Superior temporal gyrus (tissue), 1 donor: ENCODE data around the gene NAA35.
"Not testable (repeated sequence)": the region's sequence is repeated elsewhere in the genome, so short reads cannot be mapped to it uniquely, and the experiment has no call there.

Source experiments
- DNase-seq: peaks from one replicate; pipeline ENCODE4 v3.0.0-alpha.2; 2016; ENCODE audit errors: extremely low spot score

Gene NAA35

DNA sequence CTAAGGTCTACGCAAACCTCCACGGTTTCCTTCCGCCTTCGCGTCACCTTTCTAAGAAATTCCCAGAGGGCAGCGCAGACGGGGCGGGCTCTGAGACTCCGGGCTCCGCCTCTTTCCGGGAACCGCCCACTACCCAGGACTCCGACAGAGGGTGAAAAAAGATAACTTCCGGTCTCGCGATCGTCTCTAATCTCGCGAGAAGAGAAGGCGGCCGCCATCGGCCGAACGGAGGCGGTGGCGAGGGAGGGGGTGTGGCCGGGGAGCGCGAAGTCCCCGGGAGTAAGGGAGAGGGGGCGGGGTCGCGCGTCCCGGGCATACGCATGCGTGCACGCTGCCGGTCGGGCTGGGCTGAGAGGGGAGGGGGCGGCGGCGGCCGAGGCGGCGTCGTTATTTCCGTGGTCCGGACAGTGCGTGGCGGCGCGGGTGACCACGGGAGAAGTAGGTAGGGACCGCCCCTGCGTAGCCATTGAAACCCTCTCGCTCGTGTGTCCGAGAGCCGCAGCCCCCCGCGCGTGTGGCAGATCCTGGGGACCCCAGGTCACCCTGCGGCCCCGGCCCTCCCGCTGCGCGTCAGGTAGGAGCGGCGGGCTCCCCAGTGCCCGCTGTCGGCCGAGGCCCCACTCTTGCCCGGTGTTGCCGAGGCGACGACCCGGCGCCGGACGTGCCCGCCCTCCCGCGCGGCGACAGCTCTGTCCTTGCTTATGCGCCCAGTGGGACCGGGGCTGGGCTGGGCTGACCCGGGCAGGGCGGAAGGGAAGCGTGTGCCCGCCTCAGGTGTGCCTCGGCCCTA, at the start of gene NAA35:
NAA35 (plus strand) TSS at position 315 of the 790 bp plus-strand sequence. CDS start 1,014 bp downstream, outside the sequence.
- DNase-seq = peak; percentile 99

DNA sequence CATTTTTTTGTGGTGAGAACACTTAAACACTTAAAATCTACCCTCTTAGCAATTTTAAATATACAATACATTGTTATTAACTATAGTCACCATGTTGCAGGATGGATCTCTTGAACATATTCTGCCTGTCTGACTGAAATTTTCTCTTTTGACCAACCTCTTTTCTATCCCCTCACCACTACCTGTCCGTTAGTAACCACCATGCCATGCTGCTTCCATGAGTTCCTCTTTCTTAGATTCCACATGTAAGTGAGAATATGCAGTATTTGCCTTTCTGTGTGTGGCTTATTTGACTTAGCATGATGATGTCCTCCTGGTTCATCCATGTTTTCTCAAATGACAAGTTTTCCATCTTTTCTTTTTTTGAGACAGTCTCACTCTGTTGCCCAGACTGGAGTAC, 48.5 kb upstream of the NAA35 start:
- DNase-seq = no peak

DNA sequence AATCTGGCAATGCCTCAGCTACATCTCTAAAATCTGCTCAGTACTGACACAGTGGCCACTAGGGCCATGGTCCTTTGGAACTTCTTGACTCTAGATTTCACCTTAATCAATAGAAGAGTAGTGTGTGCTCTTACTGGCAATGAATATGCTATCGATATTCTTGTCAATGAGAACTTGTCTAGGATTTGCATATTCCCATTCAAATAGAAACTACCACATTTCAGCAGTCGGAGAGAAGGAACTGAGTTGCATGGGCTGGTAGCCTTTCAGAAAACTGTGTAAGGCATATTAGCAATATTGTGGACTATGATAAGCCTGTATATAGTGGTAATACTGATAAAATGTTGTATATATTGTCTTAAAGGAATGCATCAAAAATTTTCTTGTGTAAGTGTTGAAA, 45.3 kb upstream of the NAA35 start:
- DNase-seq = no peak

DNA sequence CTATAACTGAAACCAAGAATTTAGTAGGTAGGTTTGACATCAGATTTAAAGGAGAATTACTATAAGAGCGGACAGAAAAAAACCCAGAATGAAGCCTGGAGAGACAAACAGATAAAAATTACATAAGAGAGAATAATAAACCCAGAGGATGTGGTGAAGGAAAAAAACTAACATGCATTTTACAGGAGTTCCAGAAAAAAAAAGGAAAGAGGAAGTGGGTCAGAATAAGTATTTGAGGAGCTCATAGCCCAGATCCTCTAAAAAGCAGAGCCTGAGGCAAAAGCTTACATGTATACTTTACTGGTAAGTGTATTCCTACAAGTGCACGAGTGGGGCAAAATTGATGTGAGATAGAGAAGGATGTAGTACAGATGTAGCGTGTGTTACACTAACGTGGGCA, 43.1 kb upstream of the NAA35 start:
- no peak for DNase-seq

DNA sequence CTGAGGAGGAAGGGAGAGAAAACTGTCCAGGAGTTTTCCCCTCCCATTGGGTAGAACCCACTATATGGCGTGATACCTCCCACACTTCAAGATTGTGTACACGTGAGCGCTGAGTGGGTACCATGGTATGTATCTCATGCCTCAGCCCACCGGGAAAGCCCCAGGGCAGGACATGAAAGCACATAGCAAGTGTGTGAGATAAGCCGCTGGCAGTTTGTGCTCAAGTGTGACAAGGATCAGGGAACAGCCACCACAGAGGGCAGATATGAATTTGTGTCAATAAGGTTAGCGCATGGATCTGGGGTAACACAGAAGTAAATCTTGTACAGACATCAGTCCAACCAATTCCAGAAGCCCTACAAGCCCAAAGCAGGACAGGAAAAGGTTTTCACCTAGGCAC, 42.6 kb upstream of the NAA35 start:
- DNase-seq = no peak

DNA sequence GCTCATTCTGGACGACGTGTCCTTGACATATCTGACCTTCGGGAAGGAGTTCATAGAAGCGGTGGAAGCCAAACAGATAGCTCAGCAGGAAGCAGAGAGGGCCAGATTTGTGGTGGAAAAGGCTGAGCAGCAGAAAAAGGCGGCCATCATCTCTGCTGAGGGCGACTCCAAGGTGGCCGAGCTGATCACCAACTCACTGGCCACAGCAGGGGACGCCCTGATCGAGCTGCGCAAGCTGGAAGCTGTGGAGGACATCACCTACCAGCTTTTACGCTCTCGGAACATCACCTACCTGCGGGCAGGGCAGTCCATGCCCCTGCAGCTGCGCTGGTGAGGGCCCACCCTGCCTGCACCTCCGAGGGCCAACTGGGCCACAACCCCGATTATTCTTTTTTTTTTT, 41.6 kb upstream of the NAA35 start:
- no peak for DNase-seq

DNA sequence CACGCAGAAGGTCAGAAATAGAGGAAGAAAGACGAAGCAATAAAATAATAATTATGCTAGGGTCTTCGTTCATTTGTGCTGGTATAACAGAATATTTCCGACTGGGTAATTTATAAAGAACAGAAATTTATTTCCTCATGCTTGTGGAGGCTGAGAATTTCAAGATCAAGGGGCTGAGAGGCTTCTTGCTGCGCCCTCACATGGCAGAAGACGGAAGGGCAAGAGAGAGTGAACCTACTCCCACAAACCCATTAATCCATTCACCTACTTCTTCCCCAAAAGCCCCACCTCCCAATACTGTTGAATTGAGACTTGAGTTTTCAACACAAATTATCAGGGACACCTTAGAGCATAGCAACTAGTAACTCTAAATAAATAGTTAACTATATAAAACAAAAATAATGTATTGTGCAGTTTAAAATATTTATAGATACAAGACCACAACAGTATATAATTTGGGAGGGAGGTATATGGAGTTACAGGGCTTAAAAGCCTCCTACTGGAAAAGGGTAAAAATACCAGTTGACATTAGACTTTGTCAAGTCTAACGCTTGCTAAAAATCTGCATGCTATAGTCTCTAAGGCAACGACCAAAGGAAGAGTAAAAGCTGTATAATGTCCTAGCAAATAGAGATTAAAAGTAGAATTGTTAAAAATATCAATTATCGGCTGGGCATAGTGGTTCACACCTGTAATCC, 40.3 kb upstream of the NAA35 start:
- no peak for DNase-seq

DNA sequence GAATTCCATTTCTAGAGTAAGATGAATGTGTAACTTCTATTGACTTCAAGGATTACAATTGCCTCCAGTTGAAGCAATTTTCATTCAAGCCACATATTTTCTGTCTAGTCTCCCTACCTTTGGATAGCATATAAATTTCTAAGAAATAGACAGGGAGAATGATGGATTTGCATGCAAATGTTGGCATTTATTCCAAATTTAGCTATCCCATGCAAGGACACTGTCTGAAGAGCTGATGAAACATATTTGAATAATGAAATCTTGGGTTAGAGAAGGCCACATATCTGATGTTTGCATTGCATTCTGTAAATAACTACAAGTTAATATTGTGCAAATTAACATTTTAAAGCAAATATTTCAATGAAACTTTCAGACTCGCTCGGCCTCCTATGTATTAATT, 36.0 kb upstream of the NAA35 start:
- DNase-seq = no peak

DNA sequence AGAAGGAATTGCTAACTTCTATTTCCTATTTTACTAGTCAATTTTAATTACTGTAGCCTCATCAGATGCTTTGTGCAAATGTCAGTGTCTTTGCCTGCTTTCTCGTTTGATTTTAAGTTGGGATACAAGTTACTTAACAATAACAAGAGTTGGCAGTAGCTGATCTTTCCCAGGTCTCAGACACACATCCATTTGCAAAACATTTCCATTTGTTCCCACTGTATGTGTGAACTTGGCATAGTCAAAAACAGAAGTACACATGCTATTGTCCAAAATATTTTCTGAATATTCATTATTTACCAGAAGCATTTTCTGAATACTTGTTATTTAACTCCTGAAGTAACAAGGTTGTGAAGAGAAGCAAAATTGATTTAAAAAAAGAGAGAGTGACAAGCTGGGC, 35.0 kb upstream of the NAA35 start:
- no peak for DNase-seq

DNA sequence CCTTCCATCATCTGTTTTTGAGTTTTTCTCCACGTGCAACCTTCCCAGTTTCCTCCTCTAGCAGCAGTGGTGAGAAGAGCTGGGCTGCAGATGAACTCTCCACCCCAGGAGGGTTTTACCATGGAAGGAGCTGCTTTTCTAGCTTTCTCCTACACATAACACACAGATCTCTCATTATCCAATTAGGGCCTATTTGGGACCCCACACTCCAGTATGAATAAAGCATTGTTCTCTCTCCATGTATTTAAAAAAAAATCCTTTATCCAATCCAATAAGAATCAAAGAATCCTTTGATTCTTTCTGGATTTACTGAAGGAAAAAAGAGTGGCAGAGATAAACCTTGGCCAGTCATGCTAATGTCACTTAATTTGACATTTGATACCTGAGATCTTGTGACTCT, 31.6 kb upstream of the NAA35 start:
- DNase-seq = no peak

DNA sequence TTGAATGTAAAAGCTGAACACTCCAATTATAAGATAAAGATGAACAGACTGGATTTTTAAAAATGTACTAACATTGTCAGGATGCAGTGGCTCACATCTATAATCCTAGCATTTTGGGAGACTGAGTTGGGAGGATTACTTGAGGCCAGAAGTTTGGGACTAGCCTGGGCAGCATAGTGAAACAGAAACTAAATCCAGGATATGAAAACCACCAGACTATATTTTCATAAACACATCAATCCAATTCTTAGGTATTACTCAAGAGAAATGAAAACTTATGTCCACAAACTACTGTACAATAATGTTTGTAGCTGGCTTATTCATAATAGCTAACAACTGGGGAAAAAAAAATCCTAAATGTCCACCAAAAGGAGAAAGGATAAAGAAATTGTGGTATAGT, 26.8 kb upstream of the NAA35 start:
- no peak for DNase-seq

DNA sequence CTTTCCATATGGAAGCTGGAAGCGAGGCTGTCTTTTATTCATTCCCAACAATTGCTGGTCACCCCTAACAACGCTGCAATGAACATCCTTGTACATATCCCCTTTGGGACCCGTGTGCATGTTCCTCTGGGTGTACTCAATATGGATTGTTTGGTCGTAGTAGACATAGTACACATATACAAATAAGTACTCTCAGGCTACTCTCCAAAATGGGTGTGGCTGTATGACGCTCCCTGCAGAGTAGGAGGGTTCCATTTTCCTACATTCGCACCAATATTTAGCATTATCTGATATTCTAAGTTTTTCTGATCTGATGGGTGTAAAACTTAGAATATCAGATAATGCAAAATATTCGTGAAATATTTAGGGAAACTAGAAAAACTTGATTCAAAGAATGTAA, 23.2 kb upstream of the NAA35 start:
- DNase-seq = no peak

DNA sequence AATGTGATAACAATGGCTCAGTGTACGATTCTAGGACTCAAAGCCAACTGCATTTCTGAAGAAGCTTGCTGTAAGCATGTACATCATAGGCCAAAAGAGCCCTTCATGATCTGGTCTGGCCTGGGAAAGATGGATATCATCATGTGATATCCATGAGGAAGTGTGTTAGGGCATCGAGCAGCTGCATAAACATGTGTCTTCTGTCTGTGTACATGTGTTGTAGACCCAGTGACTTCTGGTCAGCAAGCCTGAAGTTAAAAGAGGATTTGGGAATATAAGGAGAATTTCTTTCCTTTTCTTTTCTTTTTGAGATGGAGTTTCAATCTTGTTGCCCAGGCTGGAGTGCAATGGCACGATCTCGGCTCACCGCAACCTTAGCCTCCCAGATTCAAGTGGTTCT, 15.5 kb upstream of the NAA35 start:
- DNase-seq = no peak

DNA sequence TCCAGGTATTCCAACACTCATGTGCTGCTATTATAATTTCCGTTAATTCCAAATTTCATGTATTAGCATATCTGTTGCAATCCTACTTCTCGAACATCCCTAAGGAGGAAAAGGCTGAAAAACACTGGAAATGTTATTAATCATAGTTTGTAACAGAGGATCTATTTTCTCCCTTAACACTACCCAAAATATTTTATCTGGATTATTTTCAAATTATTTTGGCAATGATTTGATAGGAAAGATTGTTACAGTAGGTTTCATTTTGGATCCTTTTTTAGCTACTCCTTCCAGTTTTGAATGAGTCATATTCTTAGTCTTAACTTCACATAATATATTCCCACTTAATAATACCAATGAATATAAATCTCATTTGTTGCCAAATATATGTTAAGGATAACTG, 13.9 kb upstream of the NAA35 start:
- DNase-seq = no peak

DNA sequence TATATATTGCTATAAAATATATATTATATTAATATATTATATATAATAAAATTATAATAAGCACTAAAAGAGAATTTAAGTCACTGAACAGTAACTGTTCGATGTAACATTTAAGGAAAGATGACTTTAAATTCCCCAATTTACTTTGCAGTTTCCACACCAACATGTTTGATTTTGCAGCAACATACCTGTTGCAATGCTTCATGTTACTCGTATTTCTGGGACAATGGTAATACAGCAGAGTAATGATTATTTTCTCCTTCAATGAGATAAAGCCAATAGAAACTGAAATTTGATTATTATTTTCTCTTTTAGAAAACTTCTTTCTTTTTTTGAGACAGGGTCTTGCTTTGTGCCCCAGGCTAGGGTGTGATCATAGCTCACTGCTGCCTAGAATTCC, 9.5 kb upstream of the NAA35 start:
- no peak for DNase-seq

DNA sequence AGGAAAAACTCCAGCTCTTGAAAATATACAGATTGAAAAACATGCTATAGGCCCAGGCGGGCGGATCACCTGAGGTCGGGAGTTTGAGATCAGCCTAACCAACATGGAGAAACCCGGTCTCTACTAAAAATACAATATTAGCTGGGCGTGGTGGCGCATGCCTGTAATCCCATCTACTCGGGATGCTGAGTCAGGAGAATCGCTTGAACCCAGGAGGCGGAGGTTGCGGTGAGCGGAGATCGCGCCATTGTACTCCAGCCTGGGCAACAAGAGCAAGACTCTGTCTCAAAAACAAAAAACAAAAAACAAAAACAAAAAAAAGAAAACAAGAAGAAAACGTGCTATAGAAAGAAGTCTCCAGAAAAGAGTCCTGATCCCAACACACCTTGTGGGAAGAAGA, 5.0 kb upstream of the NAA35 start:
- not testable (repeated sequence) for DNase-seq

DNA sequence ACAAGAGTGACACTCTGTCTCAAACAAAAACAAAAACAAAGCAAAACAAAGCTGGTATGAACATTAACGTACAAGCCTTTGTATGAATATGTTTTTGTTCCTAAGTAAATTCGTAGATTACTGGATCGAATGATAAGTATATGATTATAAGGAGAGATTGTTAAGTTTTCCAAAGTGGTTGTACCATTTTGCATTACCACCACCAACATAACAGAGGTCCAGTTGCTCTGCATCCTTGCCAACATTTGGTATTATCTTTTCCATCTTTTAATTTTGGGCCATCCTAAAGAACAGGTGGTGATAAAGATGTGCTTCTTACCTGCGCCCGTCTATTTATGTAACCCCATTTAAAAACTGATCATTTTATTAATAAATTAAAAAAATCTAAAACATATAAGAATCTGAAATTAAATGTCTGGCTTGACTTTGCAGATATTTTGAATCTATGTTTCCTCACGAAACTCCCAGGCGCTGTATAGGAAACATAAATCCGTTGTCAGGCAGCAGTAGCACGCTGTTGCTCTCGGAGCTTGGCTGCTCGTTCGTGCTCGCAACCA, 593 bp upstream of the NAA35 start:
- DNase-seq = no peak

DNA sequence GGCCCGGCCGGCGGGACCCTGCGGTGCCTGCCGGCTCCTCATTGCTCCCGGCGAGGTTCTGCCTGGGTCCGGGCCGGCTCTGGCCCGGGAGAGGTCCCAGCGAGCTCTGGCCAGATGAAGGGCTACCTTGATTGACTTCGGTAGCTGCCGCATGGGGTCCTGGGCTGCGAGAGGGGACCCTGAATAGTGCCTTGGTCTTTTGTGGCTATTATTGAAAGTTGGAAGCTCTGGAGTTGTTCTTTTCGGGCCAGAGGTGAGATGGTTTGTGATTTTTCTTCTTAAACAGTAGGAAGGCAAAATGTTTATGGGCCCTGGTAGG, 635 bp downstream of the NAA35 start:
- no peak for DNase-seq

DNA sequence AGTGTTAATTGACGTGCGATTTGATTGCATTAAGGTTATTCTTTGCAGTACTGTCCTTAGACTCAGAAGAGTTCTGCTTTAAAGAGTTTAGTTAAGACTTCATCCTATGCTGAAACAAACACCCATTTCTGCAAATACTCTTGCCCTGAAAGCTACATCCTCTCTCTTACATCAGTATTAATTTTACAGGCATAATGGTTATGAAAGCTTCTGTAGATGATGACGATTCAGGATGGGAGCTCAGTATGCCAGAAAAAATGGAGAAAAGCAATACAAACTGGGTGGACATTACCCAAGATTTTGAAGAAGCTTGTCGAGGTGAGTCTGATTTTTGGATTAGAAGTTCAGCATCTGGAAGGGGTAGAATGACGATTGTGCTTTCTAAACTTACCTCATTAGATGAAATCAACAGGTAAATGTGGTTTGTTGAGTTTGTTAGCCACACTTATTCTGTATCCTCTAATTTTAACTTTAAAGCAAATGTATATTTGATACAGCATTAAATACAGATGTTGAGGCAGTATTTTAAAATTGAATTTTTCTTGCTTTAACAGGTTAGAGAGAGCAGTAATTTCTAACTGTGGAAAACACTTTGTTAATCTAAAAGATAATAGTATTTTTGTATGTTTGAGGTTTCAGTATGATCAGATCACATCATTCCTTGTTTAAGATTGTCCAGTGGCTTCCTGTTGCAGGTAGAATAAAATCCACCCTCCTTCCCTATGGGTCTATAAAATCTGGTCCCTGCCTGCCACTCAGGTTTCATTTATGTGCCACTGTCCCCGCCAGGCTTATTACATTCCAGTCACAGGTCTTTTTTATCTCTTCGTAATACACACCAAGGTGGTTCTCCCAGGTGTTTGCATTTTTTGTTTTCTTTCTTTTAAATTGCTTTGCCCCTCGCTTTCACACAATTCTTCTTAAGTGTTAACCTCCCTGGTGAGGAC, 1.3 kb downstream of the NAA35 start:
- no peak for DNase-seq

DNA sequence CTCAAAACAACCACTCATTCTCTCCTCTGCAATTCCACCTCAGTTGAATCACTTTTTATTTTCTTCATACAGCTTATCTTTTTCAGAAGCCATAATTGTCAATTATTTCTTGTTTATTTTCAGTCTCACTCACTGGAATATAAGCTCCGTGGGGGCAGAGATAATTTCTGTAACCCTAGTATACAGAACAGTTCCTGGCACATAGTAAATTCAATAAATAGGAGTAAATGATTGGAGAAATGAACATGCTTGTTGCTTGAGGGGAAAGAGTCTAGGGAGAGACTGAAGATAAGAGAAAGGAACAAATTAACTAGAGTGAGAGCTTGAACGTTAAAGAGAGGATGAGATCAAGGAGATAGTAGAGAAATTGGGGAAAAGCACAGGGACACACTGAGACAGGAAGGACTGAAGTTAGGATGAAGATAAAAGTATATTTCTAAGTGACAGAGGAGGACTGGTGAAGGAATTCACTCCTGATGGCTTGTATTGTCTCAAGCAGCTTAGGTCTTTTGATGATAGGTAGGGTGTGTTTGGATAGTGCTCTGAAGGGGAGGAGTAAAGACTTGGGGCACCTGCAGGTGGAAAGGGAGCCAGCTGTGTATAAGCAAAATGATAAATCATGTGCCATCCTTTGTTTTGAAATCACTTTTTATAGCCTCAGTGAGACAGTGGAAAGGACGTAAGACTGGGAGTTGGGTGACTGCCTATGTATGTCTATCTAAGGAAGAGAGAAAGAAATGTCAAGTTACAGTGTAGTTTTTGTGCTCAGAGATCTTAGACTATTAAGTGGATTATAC, 2.2 kb downstream of the NAA35 start:
- no peak for DNase-seq

DNA sequence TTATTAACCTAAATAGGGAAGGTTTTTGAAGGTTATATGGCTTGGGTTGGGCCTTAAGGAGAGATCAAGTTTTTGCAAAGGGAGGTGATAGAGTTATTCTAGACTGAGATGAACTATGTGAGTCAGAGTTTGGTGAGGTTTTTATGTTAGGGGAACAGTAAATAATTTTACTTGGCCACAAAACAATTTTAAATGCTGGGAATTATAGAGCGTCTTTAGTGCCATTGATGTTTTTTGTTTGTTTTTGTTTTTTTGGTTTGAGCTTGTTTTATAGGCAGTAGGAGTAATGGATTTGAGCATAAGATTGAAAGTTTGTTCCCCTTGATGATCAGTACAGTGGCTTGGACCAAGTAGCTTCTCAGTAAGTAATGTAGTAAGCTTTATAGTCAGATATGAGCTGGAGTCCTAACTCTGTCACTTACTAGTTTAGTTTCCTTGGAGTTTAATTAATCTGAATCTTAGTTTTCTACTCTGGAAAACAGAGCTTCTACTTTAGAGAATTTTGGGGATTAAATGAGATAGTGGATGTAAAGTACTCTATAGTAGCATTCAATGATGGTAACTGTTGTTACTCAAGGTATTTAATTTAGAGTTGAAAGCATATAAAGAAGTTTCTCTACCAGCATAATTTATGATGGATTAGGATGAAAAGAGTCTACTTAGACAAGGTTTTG, 2.9 kb downstream of the NAA35 start:
- no peak for DNase-seq
